H1 (cell line): ENCODE data around the gene SPINK4. TPM values are rescaled to one million over a fixed set of nuclear protein-coding genes. Genes with fewer than 3 reads are reported as not detected.

Experiments
- CTCF ChIA-PET: fragments of 300-600 bp; sonication (Branson Sonifier 250); formaldehyde crosslinking; loops from one replicate; lab custom pipeline; 2021; ENCODE audit not compliant: partially characterized antibody; lab: Charles Lee
- POLR2A ChIA-PET: fragments of 300-600 bp; sonication (Branson Sonifier 250); formaldehyde crosslinking; loops from one replicate; lab custom pipeline; 2021; ENCODE audit warnings: inconsistent platforms; ENCODE audit not compliant: partially characterized antibody; lab: Charles Lee
- DNase-seq, 2 experiments: peaks; one replicate each; pipeline versions ENCODE4 v3.0.0 to v3.0.0-alpha.2; 2010 to 2022; ENCODE audit warnings: low spot score in 2 of 2, low read depth in 1 of 2, mixed read lengths in 1 of 2
- FAIRE-seq: peaks from 2 replicates; lab custom pipeline; 2011; peaks lifted over from hg19 to GRCh38; lab: Jason Lieb, UNC
- H2AFZ ChIP-seq: 2 replicates; pipeline ENCODE4 v1.8.1; 2012; ENCODE audit warnings: low read length, inconsistent platforms
- H2AK5ac ChIP-seq: 2 replicates; pipeline ENCODE4 v1.6.1; 2013; ENCODE audit warnings: low read depth, low read length
- H2BK120ac ChIP-seq: replicated peaks from 2 replicates; pipeline ENCODE3; 2013; ENCODE audit warnings: low read depth, low read length, inconsistent platforms
- H2BK12ac ChIP-seq: 2 replicates; pipeline ENCODE4 v1.6.1; 2013; ENCODE audit warnings: low read depth, low read length
- H2BK15ac ChIP-seq: 2 replicates; pipeline ENCODE4 v1.6.1; 2013; ENCODE audit warnings: low read length
- H2BK20ac ChIP-seq: 2 replicates; pipeline ENCODE4 v1.6.1; 2013; ENCODE audit warnings: low read length
- H2BK5ac ChIP-seq: 2 replicates; pipeline ENCODE4 v1.6.1; 2013; ENCODE audit warnings: low read depth, low read length
- H3K14ac ChIP-seq: 2 replicates; pipeline ENCODE4 v1.6.1; 2013; ENCODE audit warnings: inconsistent platforms; ENCODE audit not compliant: insufficient read length
- H3K18ac ChIP-seq: 2 replicates; pipeline ENCODE4 v1.6.1; 2013; ENCODE audit warnings: low read length; ENCODE audit errors: extremely low read depth
- H3K23ac ChIP-seq: 2 replicates; pipeline ENCODE4 v1.6.1; 2013; ENCODE audit warnings: inconsistent platforms; ENCODE audit not compliant: insufficient read length
- H3K23me2 ChIP-seq: 2 replicates; pipeline ENCODE4 v1.6.1; 2013; ENCODE audit warnings: low read depth, low read length
- H3K27ac ChIP-seq: 2 replicates; pipeline ENCODE4 v1.6.1; 2011; ENCODE audit warnings: low read depth, low read length, inconsistent platforms
- H3K27me3 ChIP-seq, 4 experiments: replicated peaks in 1 of 4; 1 replicate in 1 of 4; 2 replicates in 3 of 4; pipeline versions ENCODE4 v1.6.1 to v1.8.1; 2011 to 2013; ENCODE audit warnings: low read length in 3 of 4, mild to moderate bottlenecking in 3 of 4, inconsistent platforms in 2 of 4, mixed read lengths in 2 of 4, moderate library complexity in 1 of 4; ENCODE audit not compliant: control insufficient read depth in 3 of 4, insufficient read depth in 3 of 4; ENCODE audit errors: extremely low read depth in 1 of 4
- H3K36me3 ChIP-seq, 4 experiments: 2 replicates each; pipeline versions ENCODE4 v1.6.1 to v1.8.1; 2011 to 2013; ENCODE audit warnings: mild to moderate bottlenecking in 4 of 4, low read length in 3 of 4, moderate library complexity in 2 of 4, control low read depth in 1 of 4, inconsistent platforms in 1 of 4; ENCODE audit not compliant: insufficient read depth in 4 of 4, control insufficient read depth in 2 of 4
- H3K4ac ChIP-seq: replicated peaks from 2 replicates; pipeline ENCODE3; 2013; ENCODE audit warnings: low read length, low read depth, mixed read lengths, inconsistent platforms; ENCODE audit not compliant: insufficient read length
- H3K4me1 ChIP-seq, 4 experiments: replicated peaks in 1 of 4; 1 replicate in 1 of 4; 2 replicates in 3 of 4; pipeline versions ENCODE4 v1.6.1 to v1.8.1; 2011 to 2013; ENCODE audit warnings: low read length in 3 of 4, inconsistent platforms in 2 of 4, mixed read lengths in 1 of 4; ENCODE audit not compliant: insufficient read depth in 4 of 4, control insufficient read depth in 3 of 4
- H3K4me2 ChIP-seq, 2 experiments: 2 replicates each; pipeline versions ENCODE4 v1.6.1 to v1.8.1; 2011 to 2013; ENCODE audit warnings: low read depth in 2 of 2, low read length in 2 of 2, control low read depth in 1 of 2, inconsistent platforms in 1 of 2, mild to moderate bottlenecking in 1 of 2; ENCODE audit not compliant: insufficient read depth in 1 of 2
- H3K4me3 ChIP-seq, 4 experiments: fragments of 200-600, 300-600 bp in 1 of 4; sonication (generic), shearing (Covaris generic), sonication (Bioruptor Twin) in 1 of 4; 2 replicates each; pipeline versions ENCODE4 v1.5.1 to v1.8.1; 2011 to 2016; ENCODE audit warnings: low read length in 4 of 4, low read depth in 3 of 4, control low read depth in 2 of 4, inconsistent platforms in 2 of 4, mild to moderate bottlenecking in 2 of 4, mixed read lengths in 1 of 4, moderate library complexity in 1 of 4; ENCODE audit not compliant: insufficient read depth in 2 of 4; ENCODE audit errors: extremely low read depth in 1 of 4
- H3K56ac ChIP-seq: replicated peaks from 2 replicates; pipeline ENCODE3; 2013; ENCODE audit warnings: low read depth, mild to moderate bottlenecking, mixed read lengths, low read length, inconsistent platforms; ENCODE audit not compliant: insufficient read length
- H3K79me1 ChIP-seq: 2 replicates; pipeline ENCODE4 v1.6.1; 2013; ENCODE audit warnings: low read depth, low read length, control low read depth
- H3K79me2 ChIP-seq, 2 experiments: 2 replicates each; pipeline versions ENCODE4 v1.6.1 to v1.8.1; 2012 to 2013; ENCODE audit warnings: low read length in 2 of 2, mild to moderate bottlenecking in 2 of 2, inconsistent platforms in 1 of 2; ENCODE audit not compliant: insufficient read depth in 2 of 2, control insufficient read depth in 1 of 2
- H3K9ac ChIP-seq, 4 experiments: replicated peaks in 1 of 4; 1 replicate in 1 of 4; 2 replicates in 3 of 4; pipeline versions ENCODE4 v1.6.1 to v1.8.1; 2011 to 2013; ENCODE audit warnings: low read depth in 3 of 4, low read length in 3 of 4, control low read depth in 2 of 4, mild to moderate bottlenecking in 2 of 4, moderate library complexity in 2 of 4, inconsistent platforms in 1 of 4; ENCODE audit errors: extremely low read depth in 1 of 4
- H3K9me3 ChIP-seq, 2 experiments: 2 replicates each; pipeline versions ENCODE4 v1.6.1 to v1.8.1; 2012 to 2013; ENCODE audit warnings: mild to moderate bottlenecking in 2 of 2, moderate library complexity in 2 of 2, control low read depth in 1 of 2, inconsistent platforms in 1 of 2, low read depth in 1 of 2, low read length in 1 of 2, mixed read lengths in 1 of 2; ENCODE audit not compliant: insufficient read depth in 2 of 2
- H4K20me1 ChIP-seq, 2 experiments: replicated peaks in 1 of 2; 2 replicates each; pipeline versions ENCODE3 to v1.8.1; 2011 to 2013; ENCODE audit warnings: inconsistent platforms in 2 of 2, low read length in 2 of 2, mild to moderate bottlenecking in 1 of 2; ENCODE audit not compliant: insufficient read depth in 2 of 2, control insufficient read depth in 1 of 2
- H4K5ac ChIP-seq: 2 replicates; pipeline ENCODE4 v1.6.1; 2013; ENCODE audit warnings: low read length, low read depth, mixed read lengths, inconsistent platforms; ENCODE audit not compliant: insufficient read length
- H4K8ac ChIP-seq: 2 replicates; pipeline ENCODE4 v1.8.0; 2013; ENCODE audit warnings: mild to moderate bottlenecking, moderate library complexity, low read length, inconsistent platforms; ENCODE audit not compliant: insufficient read depth; ENCODE audit errors: extremely low read depth
- H4K91ac ChIP-seq: replicated peaks from 2 replicates; pipeline ENCODE3; 2013; ENCODE audit warnings: low read length, mixed read lengths, inconsistent platforms; ENCODE audit not compliant: insufficient read length
- CTCF ChIP-seq, 3 experiments: IDR thresholded peaks; 1 replicate in 2 of 3; 2 replicates in 1 of 3; pipeline versions ENCODE4 v1.5.1 to v1.6.1; 2011; ENCODE audit warnings: low read length in 3 of 3, mild to moderate bottlenecking in 3 of 3, inconsistent platforms in 2 of 3, low read depth in 1 of 3, moderate library complexity in 1 of 3; ENCODE audit not compliant: insufficient read depth in 1 of 3; ENCODE audit errors: control extremely low read depth in 1 of 3
- HDAC2 ChIP-seq, 2 experiments: fragments of 300-600 bp in 1 of 2; sonication (generic) in 1 of 2; IDR thresholded peaks; 2 replicates each; pipeline ENCODE4 v1.6.1; 2011 to 2012; ENCODE audit warnings: low read depth in 2 of 2, low read length in 2 of 2, mild to moderate bottlenecking in 2 of 2, moderate library complexity in 2 of 2, borderline replicate concordance in 1 of 2, inconsistent platforms in 1 of 2
- JUN ChIP-seq: IDR thresholded peaks from 2 replicates; pipeline ENCODE4 v1.6.1; 2011; ENCODE audit warnings: low read depth, mild to moderate bottlenecking, improper control_type of control experiment, low read length
- POLR2AphosphoS5 ChIP-seq: IDR thresholded peaks from 2 replicates; pipeline ENCODE4 v1.6.1; 2011; ENCODE audit warnings: low read depth, low read length
- RAD21 ChIP-seq, 2 experiments: IDR thresholded peaks in 1 of 2; conservative IDR thresholded peaks in 1 of 2; 2 replicates each; pipeline ENCODE4 v1.6.1; 2011; ENCODE audit warnings: low read depth in 2 of 2, low read length in 2 of 2, improper control_type of control experiment in 1 of 2, inconsistent platforms in 1 of 2, mild to moderate bottlenecking in 1 of 2, moderate library complexity in 1 of 2
- WGBS, 2 experiments: shearing (Covaris generic) in 1 of 2; methylation state at CpG; one replicate each; pipeline versions ENCODE4 v1.1.6 to v1.1.7; 2013 to 2015; ENCODE audit warnings: low lambda C conversion rate in 2 of 2, mixed read lengths in 2 of 2, inconsistent platforms in 1 of 2, low coverage in 1 of 2, missing lambda C conversion rate in 1 of 2; ENCODE audit not compliant: insufficient replicate concordance in 2 of 2, insufficient coverage in 1 of 2, insufficient read length in 1 of 2; ENCODE audit errors: extremely low coverage in 1 of 2, missing lambda C conversion rate in 1 of 2; 5-methylcytosine and 5-hydroxymethylcytosine counted together
- polyA plus RNA-seq, 7 experiments: library from polyadenylated mRNA; depleted of rRNA in 3 of 7; stranded (reverse) in 5 of 7; unstranded in 2 of 7; fragments of >200 nt in 5 of 7; fragments of 200-250 nt in 2 of 7; gene quantifications; 1 replicate in 5 of 7; 2 replicates in 1 of 7; 4 replicates in 1 of 7; pipeline versions ENCODE4 v1.2.1 to v1.2.3, GENCODE V29; 2011 to 2013; ENCODE audit warnings: missing spikeins in 2 of 7, mixed read lengths in 2 of 7
- total RNA-seq: library from RNA; stranded (reverse); fragmentation: NEBNext Ultra II Directional; extraction: Animal tissue kit (Norgen Biotek cat#: 25700); gene quantifications from 2 replicates; pipeline ENCODE4 v1.2.1, GENCODE V29; 2021

Gene SPINK4
- total and polyA plus RNA-seq, 2 of the 8 experiments (the other 6 are each of a cell fraction or from before 2014, with no cell fraction given), result not detected

GRCh38 chr9:33223696-33224095 lies 16.3 kb upstream of the SPINK4 start:
- no peaks in the 10 kb centered on the region for H3K79me2 ChIP-seq
- no peaks in the 10 kb centered on the region for H3K23me2 ChIP-seq
- no peak overlapping the region for H2BK15ac ChIP-seq
- H3K9ac ChIP-seq, result no peak overlapping the region
- no peak overlapping the region for H4K91ac ChIP-seq
- H3K4me3 ChIP-seq, result no peak overlapping the region
- no peaks in the 10 kb centered on the region for H3K9me3 ChIP-seq
- H3K4ac ChIP-seq, result no peak overlapping the region
- no peaks in the 10 kb centered on the region for H3K36me3 ChIP-seq
- FAIRE-seq, result no peak
- no peak overlapping the region for H4K5ac ChIP-seq
- H4K20me1 ChIP-seq, result no peaks in the 10 kb centered on the region
- no peak overlapping the region for H3K56ac ChIP-seq
- no peak overlapping the region for H2AFZ ChIP-seq
- WGBS, 2 experiments, result 100% methylated on average over 1 of the region's 1 CpG; no CpG with 5 or more reads in 1 of the 2 experiments
- ChIA-PET CTCF (interaction anchor here (0.5 to 3.2 kb wide), 6 partner anchors 11 to 150 kb away, joined by 3 to 25 read pairs (median 3); no protein-coding TSS in a partner anchor), POLR2A (no interaction called here)
- no peak overlapping the region for H4K8ac ChIP-seq
- no peak overlapping the region for H3K18ac ChIP-seq
- H3K27ac ChIP-seq, result no peak overlapping the region
- no peaks in the 10 kb centered on the region for H3K79me1 ChIP-seq
- H3K23ac ChIP-seq, result no peak overlapping the region
- no peak overlapping the region for H2BK120ac ChIP-seq
- H2BK12ac ChIP-seq, result no peak overlapping the region
- no peak for DNase-seq
- no peak overlapping the region for H3K14ac ChIP-seq
- H3K4me1 ChIP-seq, result peaks cover 0 to 2% (median 0%) of the 10 kb centered on the region in 4 experiments; a peak in 2 of 7 replicates
- no peak overlapping the region for H2BK5ac ChIP-seq
- TF ChIP-seq JUN, result no peak
- peak in 2 of 3 experiments; percentile 4 to 11; a peak in 1 of 4 replicates for TF ChIP-seq CTCF (IDR thresholded peaks at IDR 0.05; ENCODE audit: control extremely low read depth in 1 of 3, insufficient read depth in 1 of 3, low read depth in 1 of 3, low read length in 3 of 3)
- no peak for TF ChIP-seq POLR2AphosphoS5
- TF ChIP-seq RAD21 (IDR thresholded peaks at IDR 0.05 in 1 of 2, conservative IDR thresholded peaks at IDR 0.05 in 1 of 2; ENCODE audit: low read depth in 2 of 2, low read length in 2 of 2), result peak; percentile 34 to 48; a peak in 3 of 4 replicates
- no peak for TF ChIP-seq HDAC2 (IDR thresholded peaks at IDR 0.05; ENCODE audit: borderline replicate concordance in 1 of 2, low read depth in 2 of 2, low read length in 2 of 2)
- no peak overlapping the region for H2BK20ac ChIP-seq
- no peaks in the 10 kb centered on the region for H3K27me3 ChIP-seq
- H3K4me2 ChIP-seq, result no peak overlapping the region
- H2AK5ac ChIP-seq, result no peak overlapping the region
